22Rv1 (cell line): ENCODE measurements around the gene FRMD3.
"Not testable (repeated sequence)": the region's sequence is repeated elsewhere in the genome, so short reads cannot be mapped to it uniquely, and the experiment has no call there.

Experiments used
- H3K27ac ChIP-seq: fragments of 450-650 bp; 2 replicates; pipeline ENCODE4 v1.5.1; 2017
- ZFX ChIP-seq: fragments of 450-650 bp; IDR thresholded peaks from 2 replicates; pipeline ENCODE4 v1.6.1; 2017; ENCODE audit warnings: antibody characterized with exemption, borderline replicate concordance
- TF ChIP-seq, protein P1 (sequence below): fragments of 450-650 bp; IDR thresholded peaks from 2 replicates; pipeline ENCODE4 v1.5.1; 2017; ENCODE audit warnings: mild to moderate bottlenecking

FRMD3 gene

GRCh38 chr9:83367326-83367725 lies 170.9 kb downstream of the FRMD3 start:
- TF ChIP-seq ZFX, result no peak
- TF ChIP-seq, protein P1, sequence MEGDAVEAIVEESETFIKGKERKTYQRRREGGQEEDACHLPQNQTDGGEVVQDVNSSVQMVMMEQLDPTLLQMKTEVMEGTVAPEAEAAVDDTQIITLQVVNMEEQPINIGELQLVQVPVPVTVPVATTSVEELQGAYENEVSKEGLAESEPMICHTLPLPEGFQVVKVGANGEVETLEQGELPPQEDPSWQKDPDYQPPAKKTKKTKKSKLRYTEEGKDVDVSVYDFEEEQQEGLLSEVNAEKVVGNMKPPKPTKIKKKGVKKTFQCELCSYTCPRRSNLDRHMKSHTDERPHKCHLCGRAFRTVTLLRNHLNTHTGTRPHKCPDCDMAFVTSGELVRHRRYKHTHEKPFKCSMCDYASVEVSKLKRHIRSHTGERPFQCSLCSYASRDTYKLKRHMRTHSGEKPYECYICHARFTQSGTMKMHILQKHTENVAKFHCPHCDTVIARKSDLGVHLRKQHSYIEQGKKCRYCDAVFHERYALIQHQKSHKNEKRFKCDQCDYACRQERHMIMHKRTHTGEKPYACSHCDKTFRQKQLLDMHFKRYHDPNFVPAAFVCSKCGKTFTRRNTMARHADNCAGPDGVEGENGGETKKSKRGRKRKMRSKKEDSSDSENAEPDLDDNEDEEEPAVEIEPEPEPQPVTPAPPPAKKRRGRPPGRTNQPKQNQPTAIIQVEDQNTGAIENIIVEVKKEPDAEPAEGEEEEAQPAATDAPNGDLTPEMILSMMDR, result no peak
- no peak overlapping the region for H3K27ac ChIP-seq

GRCh38 chr9:83362341-83362995 lies 175.7 kb downstream of the FRMD3 start:
- H3K27ac ChIP-seq, result no peak overlapping the region
- TF ChIP-seq ZFX, result no peak
- TF ChIP-seq, protein P1, result no peak

DNA sequence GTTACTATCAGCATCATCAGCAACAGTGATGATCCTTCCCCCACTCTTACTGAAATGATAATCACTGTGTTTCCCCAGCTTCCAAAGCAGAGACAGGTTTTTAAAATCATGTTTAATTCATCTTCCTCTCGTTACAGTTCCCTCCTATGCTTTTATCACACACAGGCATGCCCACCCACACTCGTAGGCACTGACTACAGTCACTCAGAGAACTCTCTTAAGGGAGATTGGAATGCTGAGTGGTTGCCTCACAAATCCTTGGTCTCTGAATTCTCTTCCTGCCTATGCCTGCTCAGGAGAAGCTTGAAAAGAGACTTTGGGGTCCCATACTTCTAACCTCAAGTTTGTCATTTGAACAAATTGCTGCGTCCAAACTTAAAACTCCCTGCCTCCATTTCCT lies 179.2 kb downstream of the FRMD3 start:
- TF ChIP-seq ZFX, result no peak
- TF ChIP-seq, protein P1, result no peak
- H3K27ac ChIP-seq, result no peak overlapping the region

GRCh38 chr9:83358493-83358892 lies 179.7 kb downstream of the FRMD3 start:
- H3K27ac ChIP-seq, result not testable (repeated sequence)

DNA sequence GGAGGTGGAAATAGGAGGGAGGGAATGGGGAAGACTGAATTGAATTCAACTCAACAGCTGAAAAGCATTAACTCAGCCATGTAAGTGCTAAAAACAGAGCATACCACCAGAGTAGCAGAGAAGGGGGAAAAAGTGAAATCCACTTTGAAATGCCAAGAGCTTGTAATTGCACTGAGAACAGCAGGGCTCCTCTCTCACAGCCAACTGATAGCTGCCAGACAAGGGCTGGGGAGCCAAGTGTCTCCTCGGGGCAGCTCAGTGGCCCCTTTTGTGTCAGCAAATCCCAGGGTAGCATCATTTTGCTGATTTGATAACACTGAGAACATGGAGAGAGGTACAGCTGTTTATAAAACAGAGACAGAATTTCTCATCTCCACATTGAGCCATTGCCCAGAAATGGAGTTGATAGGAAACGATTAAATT lies 182.5 kb downstream of the FRMD3 start:
- TF ChIP-seq, protein P1, result no peak
- no peak for TF ChIP-seq ZFX
- H3K27ac ChIP-seq, result no peak overlapping the region

DNA sequence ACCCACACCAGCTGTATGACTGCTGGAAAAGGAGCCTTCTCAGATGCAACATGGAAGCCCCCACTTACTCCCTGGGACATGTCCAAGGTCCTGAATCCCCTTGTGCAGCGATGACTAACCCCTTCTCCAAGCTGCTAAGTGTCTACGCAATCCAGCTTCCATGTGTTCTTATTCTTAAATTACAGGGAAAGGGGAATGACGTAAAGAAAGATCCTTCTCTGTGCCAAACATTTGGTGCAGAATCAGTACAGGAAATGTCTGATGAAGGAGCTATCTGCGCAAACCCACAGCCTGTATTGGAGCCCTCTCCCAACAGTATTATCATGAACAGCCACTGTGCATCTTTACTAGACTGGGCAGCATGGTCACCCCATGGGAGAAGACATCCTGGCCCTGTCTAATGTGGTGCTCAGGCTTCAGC lies 183.2 kb downstream of the FRMD3 start:
- no peak overlapping the region for H3K27ac ChIP-seq
- TF ChIP-seq, protein P1, result no peak
- no peak for TF ChIP-seq ZFX

DNA sequence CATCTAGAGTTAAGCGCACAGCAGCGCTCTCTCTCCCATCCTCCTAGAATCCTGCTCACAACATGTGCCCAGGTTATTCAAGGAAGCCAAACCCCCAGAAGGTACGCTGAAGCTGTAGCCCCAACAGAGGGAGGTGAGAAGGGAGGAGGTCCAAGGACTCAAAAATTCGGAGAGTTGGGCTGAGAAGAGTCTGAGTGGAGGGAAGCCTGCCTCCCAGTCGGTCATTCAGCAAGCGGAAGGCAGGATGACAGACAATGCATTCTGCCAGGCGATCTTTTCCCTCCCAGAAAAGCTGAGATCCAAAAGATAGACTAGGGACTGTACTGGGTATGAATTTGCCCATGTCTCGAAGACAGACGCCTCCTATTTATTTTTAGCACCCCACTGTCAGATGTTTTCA lies 189.2 kb downstream of the FRMD3 start:
- no peak overlapping the region for H3K27ac ChIP-seq
- TF ChIP-seq, protein P1, result no peak
- TF ChIP-seq ZFX, result no peak
